ENCODE results near the gene TMED8. TPM values are rescaled to one million over a fixed set of nuclear protein-coding genes. Genes with fewer than 3 reads are reported as not detected.

The TMED8 gene
- total and polyA plus RNA-seq, 2 of the 13 experiments (the other 11 are each of a cell fraction or from before 2014, with no cell fraction given): 6.0 to 11.7 TPM

DNA sequence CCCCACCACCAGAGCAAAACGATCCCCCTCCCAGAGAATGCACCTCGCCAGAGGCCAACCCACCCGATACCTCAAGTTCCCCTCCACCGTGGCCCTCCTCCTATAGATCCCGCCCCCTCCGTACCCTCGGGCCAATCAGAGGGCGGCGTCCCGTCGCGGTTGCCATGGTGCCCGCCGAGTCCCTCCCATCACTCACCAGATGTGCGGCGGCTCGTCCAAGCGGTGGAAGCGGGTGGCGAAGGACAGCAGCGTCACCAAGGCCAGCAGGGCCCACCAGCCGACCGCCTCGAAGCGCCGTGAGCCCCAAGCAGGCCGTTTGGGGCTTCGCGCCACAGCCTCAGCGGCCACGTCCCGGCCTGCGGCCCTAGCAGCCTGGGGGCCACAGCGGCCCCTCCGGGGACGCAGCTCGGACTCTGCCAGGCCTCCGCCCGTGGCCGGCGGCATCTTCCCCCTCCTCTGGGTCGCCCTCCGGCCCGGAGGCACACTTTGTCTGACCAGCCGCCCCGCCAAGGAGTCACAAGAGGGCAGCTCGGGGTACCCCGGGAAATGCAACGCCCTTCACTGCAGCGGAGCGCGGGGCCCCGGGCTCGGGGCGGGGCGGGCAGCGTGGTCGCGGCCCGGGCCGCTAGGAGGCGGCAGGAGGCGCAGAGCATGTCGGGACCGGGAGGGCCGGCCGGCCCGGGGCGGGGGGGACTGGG lies 56.5 kb downstream of the TMED8 start, which contains the start of gene POMT2 (continued):
- TF ChIP-seq RFX5 (IDR thresholded peaks at IDR 0.05; ENCODE audit: low read depth, low read length) (peak; percentile 35; the same call in 1 of the 2 replicates), ZMYM2 (CRISPR knock-in tag; IDR thresholded peaks at IDR 0.05) (no peak), SPEN (CRISPR knock-in tag; IDR thresholded peaks at IDR 0.05; ENCODE audit: low read depth) (0 out of 2 replicates have a peak, but pooled peaks have one; percentile 9), KLF6 (CRISPR knock-in tag; IDR thresholded peaks at IDR 0.05) (no peak), ZNF768 (CRISPR knock-in tag; IDR thresholded peaks at IDR 0.05) (peak; percentile 42; the same call in 1 of the 2 replicates), ZSCAN31 (CRISPR knock-in tag; IDR thresholded peaks at IDR 0.05; ENCODE audit: low read depth) (0 out of 2 replicates have a peak, but pooled peaks have one; percentile 4), ZNF431 (CRISPR knock-in tag; IDR thresholded peaks at IDR 0.05; ENCODE audit: borderline replicate concordance, low read depth) (0 out of 2 replicates have a peak, but pooled peaks have one; percentile 37), ZNF3 (CRISPR knock-in tag; IDR thresholded peaks at IDR 0.05) (no peak), PHF8 (CRISPR knock-in tag; IDR thresholded peaks at IDR 0.05) (peak; percentile 87), ATAD3A (CRISPR knock-in tag; IDR thresholded peaks at IDR 0.05) (no peak), ZSCAN9 (CRISPR knock-in tag; IDR thresholded peaks at IDR 0.05; ENCODE audit: borderline replicate concordance) (peak; percentile 26; the same call in 1 of the 2 replicates), ZNF605 (CRISPR knock-in tag; IDR thresholded peaks at IDR 0.05) (no peak), AGO2 (optimal IDR thresholded peaks at IDR 0.05; ENCODE audit: low read depth, low read length) (peak; percentile 78), ZNF749 (CRISPR knock-in tag; IDR thresholded peaks at IDR 0.05; ENCODE audit: borderline replicate concordance) (peak; percentile 72; the same call in 1 of the 2 replicates), SIN3A (IDR thresholded peaks at IDR 0.05; ENCODE audit: borderline replicate concordance, low read depth, low read length) (no peak; the same call in 1 of the 2 replicates), ZNF563 (CRISPR knock-in tag; IDR thresholded peaks at IDR 0.05) (peak; percentile 82), ZNF446 (CRISPR knock-in tag; IDR thresholded peaks at IDR 0.05) (peak; percentile 82; the same call in 1 of the 2 replicates), SMAD1 (CRISPR knock-in tag; IDR thresholded peaks at IDR 0.05; ENCODE audit: borderline replicate concordance, low read depth) (peak; percentile 35; the same call in 1 of the 2 replicates), ZFP36L1 (CRISPR knock-in tag; IDR thresholded peaks at IDR 0.05) (peak; percentile 79; the same call in 1 of the 2 replicates)
- TF ChIP-seq, protein P1, sequence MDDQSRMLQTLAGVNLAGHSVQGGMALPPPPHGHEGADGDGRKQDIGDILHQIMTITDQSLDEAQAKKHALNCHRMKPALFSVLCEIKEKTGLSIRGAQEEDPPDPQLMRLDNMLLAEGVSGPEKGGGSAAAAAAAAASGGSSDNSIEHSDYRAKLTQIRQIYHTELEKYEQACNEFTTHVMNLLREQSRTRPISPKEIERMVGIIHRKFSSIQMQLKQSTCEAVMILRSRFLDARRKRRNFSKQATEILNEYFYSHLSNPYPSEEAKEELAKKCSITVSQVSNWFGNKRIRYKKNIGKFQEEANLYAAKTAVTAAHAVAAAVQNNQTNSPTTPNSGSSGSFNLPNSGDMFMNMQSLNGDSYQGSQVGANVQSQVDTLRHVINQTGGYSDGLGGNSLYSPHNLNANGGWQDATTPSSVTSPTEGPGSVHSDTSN (CRISPR knock-in tag; IDR thresholded peaks at IDR 0.05; ENCODE audit: borderline replicate concordance): no peak
- TF ChIP-seq, protein P2, sequence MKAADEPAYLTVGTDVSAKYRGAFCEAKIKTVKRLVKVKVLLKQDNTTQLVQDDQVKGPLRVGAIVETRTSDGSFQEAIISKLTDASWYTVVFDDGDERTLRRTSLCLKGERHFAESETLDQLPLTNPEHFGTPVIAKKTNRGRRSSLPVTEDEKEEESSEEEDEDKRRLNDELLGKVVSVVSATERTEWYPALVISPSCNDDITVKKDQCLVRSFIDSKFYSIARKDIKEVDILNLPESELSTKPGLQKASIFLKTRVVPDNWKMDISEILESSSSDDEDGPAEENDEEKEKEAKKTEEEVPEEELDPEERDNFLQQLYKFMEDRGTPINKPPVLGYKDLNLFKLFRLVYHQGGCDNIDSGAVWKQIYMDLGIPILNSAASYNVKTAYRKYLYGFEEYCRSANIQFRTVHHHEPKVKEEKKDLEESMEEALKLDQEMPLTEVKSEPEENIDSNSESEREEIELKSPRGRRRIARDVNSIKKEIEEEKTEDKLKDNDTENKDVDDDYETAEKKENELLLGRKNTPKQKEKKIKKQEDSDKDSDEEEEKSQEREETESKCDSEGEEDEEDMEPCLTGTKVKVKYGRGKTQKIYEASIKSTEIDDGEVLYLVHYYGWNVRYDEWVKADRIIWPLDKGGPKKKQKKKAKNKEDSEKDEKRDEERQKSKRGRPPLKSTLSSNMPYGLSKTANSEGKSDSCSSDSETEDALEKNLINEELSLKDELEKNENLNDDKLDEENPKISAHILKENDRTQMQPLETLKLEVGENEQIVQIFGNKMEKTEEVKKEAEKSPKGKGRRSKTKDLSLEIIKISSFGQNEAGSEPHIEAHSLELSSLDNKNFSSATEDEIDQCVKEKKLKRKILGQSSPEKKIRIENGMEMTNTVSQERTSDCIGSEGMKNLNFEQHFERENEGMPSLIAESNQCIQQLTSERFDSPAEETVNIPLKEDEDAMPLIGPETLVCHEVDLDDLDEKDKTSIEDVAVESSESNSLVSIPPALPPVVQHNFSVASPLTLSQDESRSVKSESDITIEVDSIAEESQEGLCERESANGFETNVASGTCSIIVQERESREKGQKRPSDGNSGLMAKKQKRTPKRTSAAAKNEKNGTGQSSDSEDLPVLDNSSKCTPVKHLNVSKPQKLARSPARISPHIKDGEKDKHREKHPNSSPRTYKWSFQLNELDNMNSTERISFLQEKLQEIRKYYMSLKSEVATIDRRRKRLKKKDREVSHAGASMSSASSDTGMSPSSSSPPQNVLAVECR (CRISPR knock-in tag; IDR thresholded peaks at IDR 0.05; ENCODE audit: borderline replicate concordance): peak; percentile 93
- TF ChIP-seq, protein P3, sequence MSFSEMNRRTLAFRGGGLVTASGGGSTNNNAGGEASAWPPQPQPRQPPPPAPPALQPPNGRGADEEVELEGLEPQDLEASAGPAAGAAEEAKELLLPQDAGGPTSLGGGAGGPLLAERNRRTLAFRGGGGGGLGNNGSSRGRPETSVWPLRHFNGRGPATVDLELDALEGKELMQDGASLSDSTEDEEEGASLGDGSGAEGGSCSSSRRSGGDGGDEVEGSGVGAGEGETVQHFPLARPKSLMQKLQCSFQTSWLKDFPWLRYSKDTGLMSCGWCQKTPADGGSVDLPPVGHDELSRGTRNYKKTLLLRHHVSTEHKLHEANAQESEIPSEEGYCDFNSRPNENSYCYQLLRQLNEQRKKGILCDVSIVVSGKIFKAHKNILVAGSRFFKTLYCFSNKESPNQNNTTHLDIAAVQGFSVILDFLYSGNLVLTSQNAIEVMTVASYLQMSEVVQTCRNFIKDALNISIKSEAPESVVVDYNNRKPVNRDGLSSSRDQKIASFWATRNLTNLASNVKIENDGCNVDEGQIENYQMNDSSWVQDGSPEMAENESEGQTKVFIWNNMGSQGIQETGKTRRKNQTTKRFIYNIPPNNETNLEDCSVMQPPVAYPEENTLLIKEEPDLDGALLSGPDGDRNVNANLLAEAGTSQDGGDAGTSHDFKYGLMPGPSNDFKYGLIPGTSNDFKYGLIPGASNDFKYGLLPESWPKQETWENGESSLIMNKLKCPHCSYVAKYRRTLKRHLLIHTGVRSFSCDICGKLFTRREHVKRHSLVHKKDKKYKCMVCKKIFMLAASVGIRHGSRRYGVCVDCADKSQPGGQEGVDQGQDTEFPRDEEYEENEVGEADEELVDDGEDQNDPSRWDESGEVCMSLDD (CRISPR knock-in tag; IDR thresholded peaks at IDR 0.05; ENCODE audit: borderline replicate concordance): peak; percentile 81
